HL-60 (cell line): Measurements from ENCODE around the gene SEPTIN11.

ENCODE experiments used
- DNase-seq, 2 experiments: peaks; one replicate each; pipeline ENCODE4 v3.0.0-alpha.2; 2010 to 2020; ENCODE audit warnings: low read depth in 1 of 2, low spot score in 1 of 2
- H3K27ac ChIP-seq: fragments of 250-450 bp; sonication (Bioruptor Pico); replicated peaks from 2 replicates; pipeline ENCODE4 v1.5.1; 2020; ENCODE audit warnings: mild to moderate bottlenecking, moderate library complexity
- H3K27me3 ChIP-seq: fragments of 250-450 bp; sonication (Bioruptor Pico); 2 replicates; pipeline ENCODE4 v1.5.1; 2021; ENCODE audit warnings: mild to moderate bottlenecking, moderate library complexity; ENCODE audit not compliant: insufficient read depth, poor library complexity, severe bottlenecking
- H3K4me3 ChIP-seq: replicated peaks from 2 replicates; pipeline ENCODE4 v1.5.1; 2011; ENCODE audit warnings: mild to moderate bottlenecking, control low read depth, low read length; ENCODE audit not compliant: insufficient read depth
- CTCF ChIP-seq: IDR thresholded peaks from one replicate; pipeline ENCODE4 v1.5.1; 2011; ENCODE audit warnings: low read length, control low read depth, inconsistent platforms; ENCODE audit not compliant: insufficient read depth
- GABPA ChIP-seq: IDR thresholded peaks from 2 replicates; pipeline ENCODE4 v1.6.1; 2012; ENCODE audit warnings: low read depth
- POLR2AphosphoS5 ChIP-seq: IDR thresholded peaks from 2 replicates; pipeline ENCODE4 v1.6.1; 2012; ENCODE audit warnings: low read depth
- SPI1 ChIP-seq: IDR thresholded peaks from 2 replicates; pipeline ENCODE4 v1.6.1; 2012; ENCODE audit warnings: low read depth, mild to moderate bottlenecking, borderline replicate concordance
- TF ChIP-seq, protein P1 (sequence below): IDR thresholded peaks from 2 replicates; pipeline ENCODE4 v1.6.1; 2012; ENCODE audit warnings: low read depth; ENCODE audit not compliant: insufficient replicate concordance

The SEPTIN11 gene

DNA sequence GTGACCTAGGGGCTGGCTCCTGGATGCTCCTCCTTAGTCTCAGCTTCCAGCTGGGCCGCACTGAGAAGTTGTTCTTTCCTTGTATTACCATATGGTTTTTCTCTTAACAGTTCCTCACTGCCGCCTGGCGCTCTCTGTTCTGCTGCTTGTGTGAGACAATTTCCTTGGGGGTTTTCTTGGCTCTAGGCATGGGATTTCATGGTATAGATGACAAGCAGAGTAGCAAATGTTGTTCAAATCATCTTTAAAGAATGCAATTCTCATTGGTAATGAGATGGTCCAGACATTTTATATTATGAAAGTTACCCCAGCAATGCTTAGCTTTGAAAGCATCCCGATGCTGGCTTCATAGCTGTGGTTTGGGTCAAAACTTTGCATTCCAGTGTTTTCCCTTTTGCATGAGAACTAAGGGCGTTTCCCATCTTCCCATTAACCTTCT, 37.6 kb downstream of the SEPTIN11 start:
- TF ChIP-seq SPI1 (no peak), POLR2AphosphoS5 (no peak), CTCF (no peak), GABPA (no peak)
- TF ChIP-seq, protein P1, sequence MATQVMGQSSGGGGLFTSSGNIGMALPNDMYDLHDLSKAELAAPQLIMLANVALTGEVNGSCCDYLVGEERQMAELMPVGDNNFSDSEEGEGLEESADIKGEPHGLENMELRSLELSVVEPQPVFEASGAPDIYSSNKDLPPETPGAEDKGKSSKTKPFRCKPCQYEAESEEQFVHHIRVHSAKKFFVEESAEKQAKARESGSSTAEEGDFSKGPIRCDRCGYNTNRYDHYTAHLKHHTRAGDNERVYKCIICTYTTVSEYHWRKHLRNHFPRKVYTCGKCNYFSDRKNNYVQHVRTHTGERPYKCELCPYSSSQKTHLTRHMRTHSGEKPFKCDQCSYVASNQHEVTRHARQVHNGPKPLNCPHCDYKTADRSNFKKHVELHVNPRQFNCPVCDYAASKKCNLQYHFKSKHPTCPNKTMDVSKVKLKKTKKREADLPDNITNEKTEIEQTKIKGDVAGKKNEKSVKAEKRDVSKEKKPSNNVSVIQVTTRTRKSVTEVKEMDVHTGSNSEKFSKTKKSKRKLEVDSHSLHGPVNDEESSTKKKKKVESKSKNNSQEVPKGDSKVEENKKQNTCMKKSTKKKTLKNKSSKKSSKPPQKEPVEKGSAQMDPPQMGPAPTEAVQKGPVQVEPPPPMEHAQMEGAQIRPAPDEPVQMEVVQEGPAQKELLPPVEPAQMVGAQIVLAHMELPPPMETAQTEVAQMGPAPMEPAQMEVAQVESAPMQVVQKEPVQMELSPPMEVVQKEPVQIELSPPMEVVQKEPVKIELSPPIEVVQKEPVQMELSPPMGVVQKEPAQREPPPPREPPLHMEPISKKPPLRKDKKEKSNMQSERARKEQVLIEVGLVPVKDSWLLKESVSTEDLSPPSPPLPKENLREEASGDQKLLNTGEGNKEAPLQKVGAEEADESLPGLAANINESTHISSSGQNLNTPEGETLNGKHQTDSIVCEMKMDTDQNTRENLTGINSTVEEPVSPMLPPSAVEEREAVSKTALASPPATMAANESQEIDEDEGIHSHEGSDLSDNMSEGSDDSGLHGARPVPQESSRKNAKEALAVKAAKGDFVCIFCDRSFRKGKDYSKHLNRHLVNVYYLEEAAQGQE: no peak
- no peak for DNase-seq
- H3K27ac ChIP-seq: no peak overlapping the region
- H3K27me3 ChIP-seq: no peaks in the 10 kb centered on the region
- H3K4me3 ChIP-seq: no peak overlapping the region

DNA sequence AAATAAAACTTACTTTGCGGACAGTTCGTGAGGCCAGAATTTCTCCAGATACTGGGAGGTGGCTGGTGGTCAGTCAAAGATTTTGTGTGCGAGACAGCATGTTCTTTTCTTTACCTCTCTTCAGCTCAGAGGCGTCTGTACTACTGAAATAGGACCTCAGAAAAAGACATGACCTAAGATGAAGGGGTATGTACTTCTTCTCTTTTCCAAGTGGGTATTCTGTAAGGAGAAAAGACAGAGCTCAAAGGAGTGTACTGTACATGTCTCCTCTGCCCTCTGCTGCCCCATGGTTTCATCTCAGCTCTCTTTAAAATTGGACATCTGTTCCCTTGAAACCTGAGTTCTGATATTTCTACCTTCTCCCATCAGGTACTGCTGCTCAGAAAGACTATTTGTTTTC, 38.1 kb downstream of the SEPTIN11 start:
- no peak overlapping the region for H3K4me3 ChIP-seq
- H3K27me3 ChIP-seq: no peaks in the 10 kb centered on the region
- TF ChIP-seq, protein P1: no peak
- no peak for TF ChIP-seq CTCF
- no peak for TF ChIP-seq SPI1
- TF ChIP-seq POLR2AphosphoS5: no peak
- no peak for DNase-seq
- H3K27ac ChIP-seq: no peak overlapping the region

DNA sequence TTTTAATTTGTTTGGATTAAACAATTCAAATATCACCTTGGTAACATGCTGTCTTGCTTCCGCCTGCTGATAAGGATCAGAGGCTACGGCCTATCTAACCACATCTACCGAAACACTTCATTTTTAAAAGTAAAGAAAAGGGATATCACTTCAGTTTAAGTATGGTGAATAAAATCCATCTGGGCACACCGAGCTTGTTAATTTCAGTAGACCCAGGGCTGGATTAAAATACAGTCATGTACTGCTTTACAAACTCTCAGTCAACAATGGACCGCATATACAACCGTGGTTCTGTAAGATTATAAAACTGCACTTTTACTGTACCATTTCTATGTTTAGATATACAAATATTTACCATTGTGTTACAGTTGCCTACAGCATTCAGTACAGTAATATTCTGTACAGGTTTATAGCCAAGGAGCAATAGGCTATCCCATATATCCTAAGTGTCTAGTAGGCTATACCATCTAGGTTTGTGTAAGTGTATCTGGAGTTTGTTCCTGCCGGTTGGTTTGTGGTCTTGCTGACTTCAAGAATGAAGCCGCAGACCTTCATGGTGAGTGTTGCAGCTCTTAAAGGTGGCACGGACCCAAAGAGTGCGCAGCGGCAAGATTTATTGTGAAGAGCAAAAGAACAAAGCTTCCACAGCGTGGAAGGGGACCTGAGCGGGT, 40.0 kb downstream of the SEPTIN11 start:
- H3K4me3 ChIP-seq: no peak overlapping the region
- TF ChIP-seq CTCF (no peak), GABPA (no peak), SPI1 (no peak), POLR2AphosphoS5 (no peak)
- TF ChIP-seq, protein P1: no peak
- peak in 1 of 2 experiments; percentile 2 for DNase-seq
- no peak overlapping the region for H3K27ac ChIP-seq
- no peaks in the 10 kb centered on the region for H3K27me3 ChIP-seq
